Activated CD4-positive, alpha-beta T cell treated with anti-CD3 and anti-CD28 coated beads for 1 hour (primary cell): ENCODE results near the gene HSPA1L.
"Not testable (repeated sequence)": the region's sequence is repeated elsewhere in the genome, so short reads cannot be mapped to it uniquely, and the experiment has no call there.

Experiments used
- DNase-seq: peaks from one replicate; pipeline ENCODE4 v3.0.0-alpha.2; 2020

The HSPA1L gene

DNA sequence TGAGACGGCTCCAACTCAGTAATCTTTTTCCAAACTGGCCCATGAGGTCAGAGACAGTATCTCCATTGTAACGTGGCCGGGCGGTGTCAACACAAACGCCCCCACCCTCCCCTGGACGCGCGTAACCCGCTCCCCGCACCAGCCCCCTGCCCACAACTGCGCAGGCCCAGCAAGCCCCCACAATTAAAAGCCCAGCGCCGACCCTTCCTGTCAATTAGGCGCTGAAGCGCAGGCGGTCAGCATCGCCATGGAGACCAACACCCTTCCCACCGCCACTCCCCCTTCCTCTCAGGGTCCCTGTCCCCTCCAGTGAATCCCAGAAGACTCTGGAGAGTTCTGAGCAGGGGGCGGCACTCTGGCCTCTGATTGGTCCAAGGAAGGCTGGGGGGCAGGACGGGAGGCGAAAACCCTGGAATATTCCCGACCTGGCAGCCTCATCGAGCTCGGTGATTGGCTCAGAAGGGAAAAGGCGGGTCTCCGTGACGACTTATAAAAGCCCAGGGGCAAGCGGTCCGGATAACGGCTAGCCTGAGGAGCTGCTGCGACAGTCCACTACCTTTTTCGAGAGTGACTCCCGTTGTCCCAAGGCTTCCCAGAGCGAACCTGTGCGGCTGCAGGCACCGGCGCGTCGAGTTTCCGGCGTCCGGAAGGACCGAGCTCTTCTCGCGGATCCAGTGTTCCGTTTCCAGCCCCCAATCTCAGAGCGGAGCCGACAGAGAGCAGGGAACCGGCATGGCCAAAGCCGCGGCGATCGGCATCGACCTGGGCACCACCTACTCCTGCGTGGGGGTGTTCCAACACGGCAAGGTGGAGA, at the start of gene HSPA1L, which contains the start of gene HSPA1A:
TSS of gene HSPA1L (minus strand) at position 259 of the 814 bp plus-strand sequence. CDS start 3,311 bp downstream, outside the sequence.
TSS of gene HSPA1A (plus strand) at position 519 of the 814 bp plus-strand sequence. CDS start at position 733, 214 bp downstream.
- peak; percentile 54 for DNase-seq

DNA sequence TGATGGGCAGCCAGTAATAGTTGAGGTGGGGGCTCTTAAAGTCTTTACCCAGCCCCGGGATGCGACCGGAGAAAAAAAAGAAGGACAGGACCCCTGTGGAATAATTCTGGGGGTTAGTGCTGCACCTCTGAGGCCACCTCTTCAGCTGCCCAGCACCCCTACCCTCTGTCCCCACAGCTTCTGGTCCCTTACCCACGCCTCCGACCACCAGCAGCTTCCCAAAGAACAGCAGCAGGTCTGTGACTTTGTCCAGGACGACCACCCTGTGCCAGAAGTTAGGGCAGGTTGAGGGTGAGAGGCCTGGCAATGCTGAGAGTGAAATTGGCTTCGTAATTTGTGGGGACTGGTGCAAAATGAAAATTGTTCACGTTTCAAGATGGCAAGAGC, 49.7 kb upstream of the HSPA1L start:
- DNase-seq, result no peak

DNA sequence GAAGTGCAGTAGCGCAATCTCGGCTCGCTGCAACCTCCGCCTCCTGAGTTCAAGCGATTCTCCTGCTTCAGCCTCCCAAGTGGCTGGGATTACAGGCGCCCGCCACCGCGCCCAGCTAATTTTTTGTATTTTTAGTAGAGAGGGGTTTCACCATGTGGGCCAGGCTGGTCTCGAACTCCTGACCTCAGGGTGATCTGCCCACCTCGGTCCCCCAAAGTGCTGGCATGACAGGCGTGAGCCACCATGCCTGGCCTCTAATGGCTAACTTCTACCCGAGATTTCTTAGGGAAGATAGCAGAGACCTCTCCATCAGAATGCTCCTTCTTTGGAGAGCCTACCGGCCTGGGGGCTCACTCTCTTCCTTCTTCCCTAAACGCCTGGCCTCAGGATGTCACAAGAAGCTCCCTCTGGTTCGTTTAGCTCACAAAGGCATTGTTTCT, 49.1 kb upstream of the HSPA1L start:
- not testable (repeated sequence) for DNase-seq

DNA sequence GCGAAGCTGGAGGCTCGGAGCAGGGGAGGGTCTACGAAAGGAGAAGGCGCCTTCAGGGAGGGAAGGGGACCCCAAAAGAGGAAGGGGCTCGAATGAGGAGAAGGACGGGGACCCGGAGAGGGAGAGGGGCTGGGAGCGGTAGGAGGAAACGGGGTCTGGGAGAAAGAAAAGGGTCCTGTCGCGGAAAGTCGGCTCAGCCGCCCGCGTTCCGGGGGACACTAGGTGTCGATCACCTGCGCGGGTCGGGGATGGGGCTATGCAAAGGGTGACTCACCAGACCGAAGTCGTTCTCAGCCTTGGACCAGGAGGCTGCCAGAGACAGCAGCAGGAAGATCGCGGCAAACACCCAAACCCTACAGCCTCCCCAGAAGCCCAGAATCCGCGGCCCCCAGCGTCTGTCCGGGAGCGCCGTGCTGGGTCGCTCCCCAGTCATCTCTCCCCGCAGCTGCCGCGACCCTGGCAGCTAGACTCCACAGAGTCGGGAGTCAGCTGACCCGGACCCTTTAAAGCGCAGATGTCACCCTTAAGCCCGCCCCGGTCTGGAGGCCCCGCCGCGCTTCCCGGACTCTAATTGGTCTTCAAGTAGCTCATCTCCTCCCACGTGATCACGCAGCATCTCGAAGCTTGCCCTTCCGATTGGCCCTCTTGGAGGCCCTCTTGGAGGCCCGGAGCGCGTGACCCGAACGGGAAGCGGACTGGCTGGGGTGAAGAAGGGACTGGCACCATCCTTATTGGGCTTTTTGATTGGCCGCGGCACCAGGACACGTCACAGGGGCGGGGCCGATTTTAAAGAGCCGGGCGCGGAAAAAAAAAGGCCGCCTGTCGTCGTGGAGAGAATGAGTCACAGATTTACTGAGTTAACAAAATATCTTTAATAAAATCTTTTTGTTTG, 47.5 kb upstream of the HSPA1L start, which contains the start of gene NEU1:
TSS of gene NEU1 (minus strand) at position 478 of the 892 bp plus-strand sequence. CDS start at position 433, 45 bp downstream.
- DNase-seq, result peak; percentile 99

DNA sequence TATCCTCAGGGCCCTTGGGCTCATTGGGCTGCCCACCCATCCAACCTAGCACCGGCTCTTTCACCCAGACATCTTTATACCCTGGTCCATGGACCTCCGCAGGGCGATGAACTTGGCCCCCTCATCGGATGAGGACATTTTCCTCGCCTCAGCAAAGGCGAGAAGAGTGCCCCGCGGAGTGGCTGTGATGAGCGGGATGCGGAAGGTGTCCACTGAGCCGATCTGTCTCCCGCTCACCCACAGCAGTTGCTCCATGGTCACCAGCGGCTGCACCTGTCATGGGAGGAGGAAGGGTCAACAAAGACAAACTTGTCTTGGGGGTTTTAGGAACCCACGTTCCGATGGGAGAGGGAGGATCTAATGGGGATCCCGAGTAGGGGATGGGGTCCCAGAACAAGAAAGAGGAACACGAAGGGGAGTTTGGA, 46.8 kb upstream of the HSPA1L start:
- DNase-seq, result no peak

DNA sequence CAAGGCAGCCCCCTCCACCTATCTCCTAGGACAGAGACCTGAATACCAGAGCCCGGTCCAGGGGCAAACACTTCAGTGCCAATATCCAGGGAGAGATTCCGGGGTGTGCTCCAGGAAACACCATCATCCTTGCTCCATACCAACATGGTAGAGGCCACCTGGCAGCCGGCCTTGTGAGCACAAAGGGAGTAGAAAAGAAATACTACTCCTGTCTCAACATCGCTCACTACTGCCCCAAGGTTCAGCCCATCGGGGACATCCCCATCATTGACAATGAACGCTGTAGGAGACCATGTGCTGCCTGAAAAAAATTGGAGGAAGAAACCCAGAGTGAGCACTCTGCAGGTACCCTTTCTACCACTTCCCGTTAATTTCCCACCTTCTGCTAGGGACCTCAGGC, 46.1 kb upstream of the HSPA1L start:
- DNase-seq, result no peak

DNA sequence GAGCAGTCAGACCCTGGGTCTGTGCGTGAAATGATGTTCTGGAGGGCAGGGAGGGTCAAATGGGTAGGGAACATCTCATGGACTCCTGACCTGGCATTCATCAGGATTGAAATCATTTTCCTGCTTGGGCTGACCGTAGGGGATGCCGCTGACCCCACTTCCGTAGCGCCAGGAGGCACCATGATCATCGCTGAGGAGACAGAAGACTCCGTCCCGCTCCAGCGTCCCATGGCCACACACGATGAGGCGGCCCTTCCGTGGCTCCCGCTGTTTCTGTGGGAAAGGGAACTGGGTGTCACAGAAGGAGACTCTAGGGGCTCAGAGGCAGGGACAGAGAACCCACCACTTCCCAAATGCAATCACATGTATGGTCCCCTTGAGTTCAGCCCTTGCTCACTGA, 45.3 kb upstream of the HSPA1L start:
- DNase-seq, result no peak

DNA sequence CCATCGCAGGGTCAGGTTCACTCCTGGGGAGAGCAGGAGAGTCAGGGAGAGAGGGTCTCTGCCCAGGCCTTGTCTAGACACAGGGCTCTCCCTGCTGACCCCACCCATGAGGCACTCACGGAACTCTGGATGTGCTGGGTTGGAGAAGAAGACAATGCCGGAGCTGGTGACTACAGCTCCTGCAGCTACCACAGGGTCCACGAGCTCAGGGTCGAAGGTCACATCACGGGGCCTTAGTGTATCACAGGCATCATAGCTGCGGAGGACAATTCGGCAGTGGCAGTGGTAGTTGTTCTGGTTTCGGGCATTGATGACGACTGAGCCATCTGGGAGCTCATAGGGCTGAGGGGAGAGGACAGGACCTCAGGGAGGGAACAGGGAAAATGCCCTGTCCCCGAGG, 44.8 kb upstream of the HSPA1L start:
- DNase-seq, result no peak

DNA sequence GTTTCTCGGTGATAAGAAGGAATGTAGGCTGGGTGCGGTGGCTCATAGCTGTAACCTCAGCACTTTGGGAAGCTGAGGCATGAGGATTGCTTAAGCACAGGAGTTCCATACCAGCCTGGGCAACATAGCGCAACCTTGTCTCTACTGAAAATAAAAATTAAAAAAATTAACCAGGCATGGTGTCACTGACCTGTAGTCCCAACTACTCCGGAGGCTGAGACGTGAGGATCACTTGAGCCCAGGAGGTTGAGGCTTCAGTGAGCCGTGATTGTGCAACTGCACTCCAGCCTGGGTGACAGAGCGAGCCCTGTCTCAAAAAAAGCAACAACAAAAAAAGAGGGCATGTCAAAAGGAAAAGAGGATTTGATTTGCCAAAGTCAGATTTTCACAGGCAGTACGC, 43.6 kb upstream of the HSPA1L start:
- no peak for DNase-seq

DNA sequence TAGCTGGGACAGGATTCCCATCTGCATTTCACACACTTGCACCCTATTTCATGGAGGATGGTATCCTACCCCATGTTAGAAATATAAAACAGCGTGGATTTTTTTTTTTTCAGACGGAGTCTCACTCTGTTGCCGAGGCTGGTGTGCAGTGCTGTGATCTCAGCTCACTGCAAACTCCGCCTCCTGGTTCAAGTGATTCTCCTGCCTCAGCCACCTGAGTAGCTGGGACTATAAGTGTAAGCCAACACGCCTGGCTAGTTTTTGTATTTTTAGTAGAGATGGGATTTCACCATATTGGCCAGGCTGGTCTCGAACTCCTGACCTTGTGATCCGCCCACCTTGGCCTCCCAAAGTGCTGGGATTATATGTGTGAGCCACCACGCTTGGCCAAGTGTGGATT, 42.7 kb upstream of the HSPA1L start:
- not testable (repeated sequence) for DNase-seq

DNA sequence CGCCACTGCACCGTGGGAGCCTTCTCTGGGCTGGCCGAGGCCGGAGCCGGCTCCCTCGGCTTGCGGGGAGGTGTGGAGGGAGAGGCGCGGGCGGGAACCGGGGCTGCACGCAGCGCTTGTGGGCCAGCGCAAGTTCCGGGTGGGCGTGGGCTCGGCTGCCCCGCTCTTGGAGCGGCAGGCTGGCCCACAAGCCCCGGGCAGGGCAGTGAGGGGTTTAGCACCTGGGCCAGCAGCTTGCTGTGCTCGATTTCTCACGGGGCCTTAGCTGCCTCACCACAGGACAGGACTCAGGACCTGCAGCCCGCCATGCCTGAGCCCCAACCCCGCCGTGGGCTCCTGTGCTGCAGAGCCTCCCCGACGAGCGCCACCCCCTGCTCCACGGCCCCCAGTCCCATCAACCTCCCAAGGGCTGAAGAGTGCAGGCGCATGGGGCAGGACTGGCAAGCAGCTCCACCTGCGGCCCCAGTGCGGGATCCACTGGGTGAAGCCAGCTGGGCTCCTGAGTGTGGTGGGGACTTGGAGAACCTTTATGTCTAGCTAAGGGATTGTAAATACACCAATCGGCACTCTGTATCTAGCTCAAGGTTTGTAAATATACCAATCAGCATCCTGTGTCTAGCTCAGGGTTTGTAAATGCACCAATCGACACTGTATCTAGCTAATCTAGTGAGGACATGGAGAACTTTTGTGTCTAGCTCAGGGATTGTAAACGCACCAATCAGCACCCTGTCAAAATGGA, 37.1 kb upstream of the HSPA1L start:
- not testable (repeated sequence) for DNase-seq

DNA sequence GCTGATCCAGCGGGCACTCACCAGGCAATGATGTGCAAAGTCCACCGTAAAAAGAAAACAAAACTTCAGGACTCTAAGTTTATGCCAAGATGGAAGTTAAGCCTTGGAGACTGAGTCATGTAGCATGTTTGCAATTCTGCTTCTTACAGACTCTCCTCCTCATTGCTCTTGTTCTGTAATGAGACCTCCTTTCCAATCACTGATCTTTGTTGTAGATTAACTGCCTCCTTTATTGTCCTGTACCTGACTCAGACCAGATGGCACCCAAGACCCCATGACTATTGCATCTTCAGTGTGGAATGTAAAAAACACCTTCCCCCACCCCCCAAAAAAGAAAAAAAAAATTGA, 36.4 kb upstream of the HSPA1L start:
- DNase-seq, result no peak

DNA sequence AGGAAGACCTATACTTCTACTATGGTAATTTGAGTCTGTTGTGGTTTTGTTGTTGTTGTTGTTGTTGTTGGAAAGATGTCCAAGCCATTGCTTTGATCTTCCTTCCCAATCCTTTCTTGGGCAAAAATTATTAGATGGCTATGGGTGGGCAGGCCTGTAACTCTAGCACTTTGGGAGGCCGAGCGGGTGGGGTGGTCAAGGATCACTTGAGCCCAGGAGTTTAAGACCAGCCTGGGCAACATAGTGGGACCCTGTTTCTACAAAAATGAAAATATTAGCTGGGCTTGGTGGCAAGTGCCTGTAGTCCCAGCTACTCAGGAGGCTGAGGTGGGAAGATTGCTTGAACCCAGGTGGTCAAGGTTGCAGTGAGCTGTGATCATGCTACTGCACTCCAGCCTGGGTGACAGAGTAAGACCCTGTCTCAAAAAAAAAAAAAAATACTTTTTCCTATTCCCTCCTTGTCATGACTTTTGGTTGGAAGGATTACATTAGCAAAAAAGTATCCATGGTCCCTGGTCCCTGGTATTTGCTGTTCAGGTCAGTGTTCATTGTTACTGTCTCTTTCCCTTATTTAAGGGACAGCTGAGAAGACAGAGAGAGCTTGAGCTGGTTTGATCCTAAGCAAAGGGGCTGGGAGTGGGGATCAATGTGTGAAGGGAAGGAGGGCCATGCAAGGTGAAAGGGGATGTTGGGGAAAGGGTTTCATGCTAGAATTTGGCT, 35.8 kb upstream of the HSPA1L start:
- DNase-seq, result no peak

DNA sequence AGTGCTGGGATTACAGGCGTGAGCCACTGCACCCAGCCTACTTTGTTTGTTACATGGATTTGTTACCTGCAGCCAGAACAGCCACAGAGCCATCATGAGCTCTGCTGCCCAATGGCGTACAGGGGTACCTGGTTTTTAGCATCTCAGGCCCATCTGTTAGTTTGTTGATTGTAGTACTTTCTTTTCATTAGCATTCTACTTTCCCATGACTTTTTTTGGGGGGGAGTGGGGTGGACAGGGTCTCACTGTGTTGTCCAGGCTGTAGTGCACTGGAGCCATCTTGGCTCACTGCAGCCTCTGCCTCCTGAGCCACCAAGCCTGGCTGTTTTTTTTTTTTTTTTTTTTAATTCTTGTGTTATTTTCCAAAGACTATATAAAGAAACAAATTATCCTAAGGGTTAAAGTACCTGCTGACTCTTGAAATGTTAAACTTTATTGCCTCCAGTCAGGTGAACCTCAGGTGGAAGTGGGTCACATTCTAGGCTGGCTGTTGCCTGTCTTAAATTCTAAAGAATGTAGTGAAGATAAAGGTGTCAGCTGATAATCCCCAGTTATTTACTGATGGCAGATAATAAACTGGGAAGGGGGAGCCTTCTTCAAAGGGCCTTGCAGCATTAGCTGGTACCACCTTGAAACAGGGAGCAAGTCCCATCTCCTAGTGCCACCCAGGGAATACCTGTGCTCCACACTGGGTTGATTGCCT, 32.3 kb upstream of the HSPA1L start:
- DNase-seq, result no peak

DNA sequence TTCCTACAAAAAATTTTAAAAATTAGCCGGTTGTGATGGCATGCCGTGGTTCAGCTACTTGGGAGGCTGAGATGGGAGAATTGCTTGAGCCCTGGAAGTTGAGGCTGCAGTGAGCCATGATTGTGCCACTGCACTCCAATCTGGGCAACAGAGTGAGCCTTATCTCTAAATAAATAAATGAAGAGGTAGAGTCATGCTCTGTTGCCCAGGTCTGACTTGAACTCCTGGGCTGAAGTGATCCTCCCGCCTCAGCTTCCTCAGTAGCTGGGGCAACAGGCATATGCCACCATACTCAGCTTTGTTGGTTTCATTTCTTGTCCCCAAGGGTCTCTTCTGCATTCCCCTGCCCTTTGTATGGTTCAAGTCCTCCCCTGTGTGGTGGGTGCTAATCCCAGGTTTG, 29.4 kb upstream of the HSPA1L start:
- DNase-seq, result no peak

DNA sequence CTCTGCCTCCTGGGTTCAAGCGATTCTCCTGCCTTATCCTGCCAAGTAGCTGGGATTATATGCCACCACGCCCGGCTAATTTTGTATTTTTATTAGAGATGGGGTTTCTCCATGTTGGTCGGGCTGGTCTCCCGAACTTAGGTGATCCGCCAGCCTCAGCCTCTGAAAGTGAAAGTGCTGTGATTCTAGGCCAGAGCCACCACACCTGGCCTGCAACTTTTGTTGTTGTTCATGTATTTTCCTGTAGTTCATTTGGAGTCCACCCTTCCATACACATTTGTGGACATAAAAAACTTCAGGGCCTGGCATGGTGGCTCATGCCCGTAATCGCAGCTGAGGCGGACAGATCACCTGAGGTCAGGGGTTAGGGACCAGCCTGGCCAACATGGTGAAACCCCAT, 27.0 kb upstream of the HSPA1L start:
- DNase-seq, result no peak

DNA sequence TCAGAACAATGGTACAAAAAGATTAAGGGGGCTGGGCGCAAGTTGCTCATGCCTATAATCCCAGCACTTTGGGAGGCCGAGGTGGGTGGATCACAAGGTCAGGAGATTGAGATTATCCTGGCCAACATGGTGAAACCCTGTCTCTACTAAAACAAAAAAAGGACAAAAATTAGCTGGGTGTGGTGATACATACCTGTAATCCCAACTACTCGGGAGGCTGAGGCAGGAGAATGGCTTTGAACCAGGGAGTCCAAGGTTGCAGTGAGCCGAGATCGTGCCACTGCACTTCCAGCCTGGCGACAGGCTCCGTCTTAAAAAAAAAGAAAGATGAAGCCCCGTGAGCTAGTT, 24.7 kb upstream of the HSPA1L start:
- not testable (repeated sequence) for DNase-seq

DNA sequence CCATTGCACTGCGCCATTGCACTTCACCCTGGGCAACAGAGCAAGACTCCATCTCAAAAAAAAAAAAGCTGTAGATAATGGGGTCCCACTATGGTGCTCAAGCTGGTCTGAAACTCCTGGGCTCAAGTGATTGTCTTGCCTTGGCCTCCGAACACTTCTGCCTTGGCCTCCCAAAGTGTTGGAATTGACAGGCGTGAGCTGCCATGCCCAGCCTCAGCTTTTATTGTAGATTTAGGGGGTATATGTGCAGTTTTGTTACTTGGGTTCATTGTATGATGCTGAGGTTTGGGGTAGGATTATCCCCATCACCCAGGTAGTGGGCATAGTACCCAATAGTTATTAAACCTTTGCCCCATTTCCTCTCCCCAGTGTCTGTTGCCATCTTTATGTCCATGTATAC, 23.9 kb upstream of the HSPA1L start:
- no peak for DNase-seq

DNA sequence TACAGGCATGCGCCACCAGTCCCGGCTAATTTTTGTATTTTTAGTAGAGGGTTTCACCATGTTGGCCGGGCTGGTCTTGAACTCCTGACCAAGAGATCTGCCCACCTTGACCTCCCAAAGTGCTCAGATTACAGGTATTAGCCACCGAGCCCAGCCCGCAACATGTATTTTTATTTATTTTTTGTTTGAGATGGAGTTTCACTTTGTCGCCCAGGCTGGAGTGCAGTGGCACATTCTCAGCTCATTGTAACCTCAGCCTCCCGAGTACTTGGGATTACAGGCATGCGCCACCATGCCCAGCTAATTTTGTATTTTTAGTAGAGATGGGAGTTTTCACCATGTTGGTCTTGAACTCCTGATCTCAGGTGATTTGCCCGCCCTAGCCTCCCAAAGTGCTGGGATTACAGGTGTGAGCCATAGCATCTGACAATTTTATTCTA, 23.1 kb upstream of the HSPA1L start:
- not testable (repeated sequence) for DNase-seq

DNA sequence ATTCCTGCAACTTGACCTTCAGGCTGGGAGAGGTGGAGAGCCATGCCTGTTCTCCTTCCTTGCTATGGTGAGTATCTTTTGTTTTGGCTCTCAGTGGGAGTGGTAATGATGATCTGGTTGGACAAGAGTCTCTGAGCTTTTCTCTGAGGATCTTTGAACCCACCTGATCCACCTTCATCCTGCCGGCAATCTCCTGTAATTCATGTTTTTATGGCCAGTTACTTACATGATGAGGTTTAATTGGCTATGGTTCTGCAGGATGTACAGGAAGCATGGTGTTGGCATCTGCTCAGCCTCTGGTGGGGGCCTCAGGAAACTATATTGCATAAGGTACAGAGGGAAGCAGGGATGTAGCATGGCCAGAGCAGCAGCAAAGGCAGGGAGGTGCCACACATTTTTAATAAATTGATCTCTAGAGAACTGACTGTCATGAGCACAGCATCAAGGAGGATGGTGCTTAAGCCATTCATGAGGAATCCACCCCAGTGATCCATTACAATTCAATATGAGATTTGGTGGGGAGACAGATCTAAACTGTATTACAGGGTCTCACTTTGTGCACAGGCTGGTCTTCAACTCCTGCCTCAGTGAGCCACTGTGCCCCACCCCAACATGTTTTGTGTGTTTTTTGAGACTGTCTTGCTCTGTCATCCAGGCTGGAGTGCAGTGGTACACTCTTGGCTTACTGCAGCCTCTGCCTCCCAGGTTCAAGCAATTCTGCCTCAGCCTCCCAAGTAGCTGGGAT, 22.5 kb upstream of the HSPA1L start:
- no peak for DNase-seq
